GM06990 (cell line): Measurements from ENCODE around the gene BTG1.

ENCODE experiments used
- DNase-seq: peaks from one replicate; pipeline ENCODE4 v3.0.0-alpha.2; 2011; ENCODE audit not compliant: insufficient read length; ENCODE audit errors: extremely low read depth
- H3K27me3 ChIP-seq: replicated peaks from 2 replicates; pipeline ENCODE4 v1.6.0; 2011; ENCODE audit warnings: low read length; ENCODE audit not compliant: control insufficient read depth, insufficient read depth
- H3K36me3 ChIP-seq: 2 replicates; pipeline ENCODE4 v1.5.1; 2011; ENCODE audit warnings: low read length; ENCODE audit not compliant: control insufficient read depth, insufficient read depth
- H3K4me3 ChIP-seq: replicated peaks from 2 replicates; pipeline ENCODE4 v1.5.1; 2011; ENCODE audit warnings: low read depth, mild to moderate bottlenecking, control low read depth, low read length
- CTCF ChIP-seq: IDR thresholded peaks from 2 replicates; pipeline ENCODE4 v1.5.1; 2011; ENCODE audit warnings: low read length, control low read depth, mild to moderate bottlenecking, inconsistent platforms; ENCODE audit not compliant: insufficient read depth, poor library complexity, severe bottlenecking

The BTG1 gene

GRCh38 chr12:92145731-92146496 lies at the start of gene BTG1:
BTG1 (minus strand) TSS chr12:92145846; CDS start chr12:92145535, 311 bp downstream.
- TF ChIP-seq CTCF = no peak
- Histone ChIP-seq H3K4me3 (peak within 1 kb of the TSS; percentile 83), H3K27me3 (no peaks in the 10 kb centered on the region), H3K36me3 (peaks cover 4% of the 10 kb centered on the region)
- peak; percentile 97 for DNase-seq

- no peak for TF ChIP-seq CTCF
- Histone ChIP-seq H3K27me3 (no peaks in the 10 kb centered on the region), H3K4me3 (no peak overlapping the region), H3K36me3 (no peaks in the 10 kb centered on the region)
- DNase-seq = no peak
Observed at GRCh38 chr12:92194561-92194960, 48.9 kb upstream of the BTG1 start.

- no peak for DNase-seq
- no peak for TF ChIP-seq CTCF
- Histone ChIP-seq H3K27me3 (no peaks in the 10 kb centered on the region), H3K36me3 (no peaks in the 10 kb centered on the region), H3K4me3 (no peak overlapping the region)
Observed at GRCh38 chr12:92193846-92194245, 48.2 kb upstream of the BTG1 start.

- DNase-seq = no peak
- Histone ChIP-seq H3K4me3 (no peak overlapping the region), H3K36me3 (no peaks in the 10 kb centered on the region), H3K27me3 (no peaks in the 10 kb centered on the region)
- no peak for TF ChIP-seq CTCF
Observed at GRCh38 chr12:92193063-92193462, 47.4 kb upstream of the BTG1 start.

GRCh38 chr12:92192360-92192759 lies 46.7 kb upstream of the BTG1 start:
- H3K27me3 ChIP-seq = no peaks in the 10 kb centered on the region
- no peak for TF ChIP-seq CTCF
- H3K36me3 ChIP-seq = no peaks in the 10 kb centered on the region
- H3K4me3 ChIP-seq = no peak overlapping the region
- no peak for DNase-seq
